AG08395 (cell line): ENCODE results near the gene B3GALT5.
A peak's percentile ranks its signal among the peaks of the same experiment; 100 is the strongest.

Experiments used
- DNase-seq: peaks from one replicate; pipeline ENCODE4 v3.0.0; 2012; ENCODE audit warnings: mixed read lengths, low spot score

B3GALT5 gene

DNA sequence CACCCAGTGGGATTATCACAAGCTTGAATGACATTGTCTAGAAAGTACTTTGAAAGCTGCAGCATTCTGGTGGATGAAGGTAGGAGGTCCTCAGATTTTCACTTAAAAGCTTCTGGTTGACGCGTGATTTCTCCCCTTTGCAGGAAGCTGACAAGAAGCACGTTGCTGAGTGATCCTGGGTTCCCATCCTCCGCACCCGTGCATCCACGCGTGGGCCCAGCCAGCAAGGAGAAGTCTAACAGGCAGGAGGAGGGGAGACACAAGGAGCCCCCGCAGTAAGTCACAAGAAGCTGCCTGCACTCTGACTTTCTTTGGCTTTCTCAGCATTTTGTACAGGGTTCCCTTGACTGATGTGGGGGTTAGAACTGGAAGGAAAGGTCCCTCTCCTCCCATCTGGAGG lies 7.8 kb upstream of the B3GALT5 start:
- DNase-seq, result no peak

DNA sequence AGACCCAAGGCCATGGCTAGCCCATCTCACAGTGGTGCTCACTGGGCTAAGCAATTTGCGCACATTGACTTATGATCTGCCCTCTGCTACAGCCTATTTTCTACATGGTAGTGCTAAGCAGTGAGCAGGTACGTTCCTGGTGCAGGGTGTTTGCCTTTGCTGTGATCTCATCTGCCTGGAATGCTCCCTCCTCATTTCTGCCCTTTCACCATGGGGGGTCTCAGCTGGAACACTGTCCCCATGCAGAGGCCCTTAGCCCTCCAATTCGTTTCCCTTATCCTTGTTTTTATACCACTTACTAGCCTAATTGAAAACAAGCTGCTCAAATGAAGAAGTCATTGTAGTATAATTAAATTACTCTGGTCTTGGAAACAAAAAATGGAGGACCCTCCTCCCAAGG lies 2.0 kb upstream of the B3GALT5 start:
- no peak for DNase-seq

DNA sequence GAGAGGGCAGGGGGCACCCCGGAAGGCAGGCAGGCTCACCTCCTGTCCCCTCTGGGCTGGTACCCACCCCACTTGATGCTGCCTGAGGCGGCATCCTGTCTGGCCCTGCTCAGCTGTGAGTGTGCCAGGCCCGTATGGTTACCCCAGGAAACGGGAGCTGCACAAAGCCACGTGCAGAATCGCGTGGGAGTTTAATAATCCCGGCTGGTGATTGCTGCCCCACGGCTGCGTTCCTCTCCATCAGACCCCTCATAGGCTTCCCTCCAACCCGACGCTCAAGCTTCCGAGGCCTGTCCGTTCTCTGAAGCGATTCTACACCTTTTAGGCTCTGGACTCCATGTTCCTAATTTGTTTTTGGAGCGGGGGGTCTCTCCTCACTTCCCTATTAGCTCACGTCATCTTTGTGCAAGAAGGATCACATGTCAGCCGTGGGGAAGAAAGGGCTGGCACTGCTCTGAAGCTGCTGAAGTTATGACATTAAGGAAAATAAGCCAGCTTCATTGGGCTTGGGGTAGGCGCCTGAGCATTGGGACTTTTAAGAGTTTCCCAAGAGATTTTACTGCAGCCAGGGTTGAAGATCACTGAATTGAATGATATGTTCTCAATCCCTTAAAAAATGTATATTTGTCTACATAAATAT lies 1.1 kb upstream of the B3GALT5 start:
- DNase-seq, result no peak

DNA sequence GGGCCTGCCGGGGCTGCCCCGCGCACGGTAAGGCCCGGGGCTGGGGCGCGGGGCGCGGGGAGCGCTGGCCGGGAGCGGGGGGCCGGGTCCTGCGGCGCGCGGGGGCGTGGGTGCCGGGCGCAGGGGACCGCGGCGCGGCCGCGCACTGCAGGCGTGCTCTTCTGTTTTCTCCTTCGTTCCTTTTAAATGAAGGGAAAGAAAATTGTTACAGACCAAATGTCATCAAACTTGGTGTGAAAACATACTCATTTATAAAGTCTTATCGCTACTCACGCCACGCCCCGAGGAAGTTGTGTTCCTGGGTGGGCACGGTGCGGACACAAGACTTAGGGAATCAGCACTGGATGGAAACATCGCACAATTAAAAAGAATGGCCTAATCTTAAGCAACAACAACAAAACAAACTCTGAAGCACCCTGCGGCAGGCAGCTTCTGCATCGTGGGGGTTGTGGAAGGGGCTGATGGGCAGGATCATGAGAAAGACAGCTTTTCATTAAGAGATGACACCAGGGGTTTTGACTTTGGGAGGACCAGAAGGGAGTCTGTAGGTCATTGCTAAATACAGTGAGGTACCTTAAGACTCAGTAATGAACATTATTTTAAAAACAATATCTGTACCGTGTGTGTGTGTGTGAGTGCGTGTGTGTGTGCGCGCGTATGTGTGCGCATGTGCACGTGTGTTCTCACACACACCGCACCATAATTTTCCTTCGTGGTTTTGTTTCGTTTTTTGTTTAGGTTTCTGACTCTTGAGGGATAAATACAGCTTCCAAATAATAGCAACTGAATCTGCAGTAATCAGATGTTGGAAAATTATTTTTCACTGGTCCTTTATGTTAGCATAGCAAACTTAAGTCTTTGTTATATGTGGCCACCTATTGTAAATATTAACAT lies 548 bp downstream of the B3GALT5 start:
- DNase-seq, result no peak

DNA sequence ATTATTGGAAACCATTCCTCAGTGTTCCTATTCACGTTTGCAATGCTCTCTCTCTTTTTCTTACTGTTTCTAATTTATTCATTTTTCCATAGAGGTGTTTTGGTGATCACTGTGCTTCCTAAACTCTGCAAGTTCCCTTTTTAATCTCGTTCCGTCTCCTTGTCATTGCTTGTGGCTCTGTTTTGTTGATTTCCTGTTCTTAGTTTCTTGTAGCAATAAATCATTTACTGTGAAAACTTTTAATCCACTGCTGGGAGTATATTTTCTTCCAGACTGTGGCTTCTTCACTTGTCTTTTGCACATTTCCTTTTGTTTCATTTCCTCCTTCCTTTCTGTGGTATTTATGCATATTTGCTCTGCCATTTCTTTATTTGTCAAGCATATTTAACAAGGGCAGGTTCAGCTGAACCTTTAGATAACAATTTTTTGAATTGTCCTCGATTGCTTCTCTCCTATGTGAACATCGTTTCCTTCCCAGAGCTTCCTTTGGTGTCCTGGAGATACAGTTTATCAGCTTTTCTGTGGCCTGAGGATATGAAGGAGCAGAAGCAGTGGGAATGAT lies 3.6 kb downstream of the B3GALT5 start:
- no peak for DNase-seq

DNA sequence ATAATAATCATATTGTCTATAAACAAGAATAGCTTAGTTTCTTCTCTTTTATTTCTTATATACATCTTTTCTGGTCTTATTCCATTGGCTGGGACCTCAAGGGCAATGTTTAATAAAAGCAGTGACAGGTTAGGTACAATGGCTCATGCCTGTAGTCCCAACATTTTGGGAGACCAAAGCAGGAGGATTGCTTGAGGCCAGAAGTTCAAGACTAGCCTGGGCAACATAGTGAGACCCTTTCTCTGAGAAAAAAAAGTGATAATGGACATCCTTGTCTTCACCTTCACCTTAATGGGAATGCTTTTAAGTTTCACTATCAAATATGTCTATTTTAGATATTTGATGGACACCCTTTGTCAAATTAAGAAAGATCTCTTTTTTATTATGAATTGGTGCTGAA lies 8.1 kb downstream of the B3GALT5 start:
- no peak for DNase-seq

GRCh38 chr21:39625211-39625895 lies 12.6 kb downstream of the B3GALT5 start:
- DNase-seq, result no peak

DNA sequence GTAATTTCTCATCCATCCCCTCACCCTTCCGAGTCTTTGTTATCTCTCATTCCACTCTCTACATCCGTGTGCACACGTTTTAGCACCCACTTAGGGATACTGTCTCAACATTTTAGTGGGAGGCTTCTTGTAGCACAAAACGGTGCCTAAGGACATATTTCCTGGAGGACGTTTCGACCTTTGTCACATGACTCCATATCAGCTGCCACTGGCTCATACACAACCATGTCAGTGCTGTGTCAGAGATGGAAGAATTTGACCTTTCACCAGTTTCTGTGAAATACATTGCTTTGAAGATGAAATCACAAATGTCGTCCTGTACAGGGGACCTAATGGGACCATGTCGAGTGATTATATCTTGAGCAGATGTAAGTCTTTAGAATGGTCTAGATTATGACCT lies 15.6 kb downstream of the B3GALT5 start:
- DNase-seq, result no peak

DNA sequence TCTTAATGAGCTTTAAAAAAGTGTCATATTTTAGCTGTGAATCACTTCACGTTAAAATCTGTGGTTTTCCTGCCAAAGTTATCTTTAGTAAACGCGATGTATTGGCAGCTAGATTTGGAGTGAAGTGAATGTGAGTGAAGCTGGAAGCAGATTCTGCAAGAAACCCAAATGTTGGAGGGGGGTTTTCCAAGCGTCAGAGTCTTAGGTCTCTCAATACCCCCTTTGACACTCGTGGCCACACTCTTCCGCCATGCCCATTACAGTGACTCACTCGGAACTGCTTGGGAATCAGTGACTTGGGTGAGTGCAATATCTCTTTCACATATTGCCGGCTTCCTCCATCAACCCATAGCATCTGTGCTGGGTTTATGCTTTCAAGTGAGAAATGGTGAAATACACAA lies 17.5 kb downstream of the B3GALT5 start:
- DNase-seq, result no peak

DNA sequence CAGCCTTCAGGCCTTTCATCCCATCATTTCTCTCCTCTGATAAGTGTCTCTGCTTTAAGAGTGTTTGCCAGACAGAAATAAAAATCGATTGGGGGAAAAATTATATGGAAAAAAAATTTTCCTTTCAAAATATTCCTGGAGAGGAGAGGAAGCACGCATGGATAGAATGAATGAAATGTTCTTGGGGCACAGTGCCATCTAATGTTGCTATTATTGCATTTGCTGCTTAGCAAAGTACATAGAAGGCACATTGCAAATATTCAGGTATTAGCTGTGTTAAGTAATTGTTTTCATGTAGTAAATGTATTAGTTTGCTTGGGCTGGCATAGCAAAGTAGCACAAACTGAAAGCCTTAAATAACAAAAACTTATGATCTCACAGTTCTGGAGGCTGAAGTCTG lies 18.1 kb downstream of the B3GALT5 start:
- DNase-seq, result no peak

DNA sequence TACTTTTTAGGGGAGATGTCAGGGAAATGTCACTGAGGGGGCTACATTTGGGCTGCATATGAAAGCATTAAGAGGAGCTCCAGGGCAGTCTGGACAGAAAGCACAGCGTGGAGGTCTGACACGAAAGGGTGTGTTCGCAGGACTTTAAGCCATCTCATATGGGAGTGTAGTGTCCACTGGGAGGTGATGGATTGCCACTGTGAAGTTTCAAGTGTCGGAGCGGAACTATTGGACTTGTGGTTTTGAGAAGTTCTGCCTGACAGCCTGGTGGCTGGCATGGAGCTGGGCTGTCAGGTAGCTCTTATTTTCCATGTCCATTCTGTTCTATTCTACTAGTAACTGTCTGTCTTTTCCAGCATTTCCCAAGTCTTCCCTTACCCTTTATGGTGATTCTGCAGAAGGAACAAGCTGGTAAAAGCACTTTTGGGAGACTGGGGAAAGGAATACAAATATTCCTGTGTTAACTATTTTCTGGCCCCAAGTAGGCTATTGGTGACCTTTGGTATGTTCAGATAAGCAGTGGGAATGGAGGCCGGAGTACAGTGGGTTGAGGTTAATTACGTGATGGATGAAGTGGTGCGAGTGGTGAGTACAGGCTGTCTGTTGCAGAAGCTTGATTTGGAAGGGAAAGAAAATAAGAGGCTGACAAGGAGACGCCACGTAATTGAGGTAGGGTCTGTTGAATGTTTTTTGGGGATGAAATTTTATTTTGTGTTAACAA lies 19.3 kb downstream of the B3GALT5 start:
- no peak for DNase-seq

DNA sequence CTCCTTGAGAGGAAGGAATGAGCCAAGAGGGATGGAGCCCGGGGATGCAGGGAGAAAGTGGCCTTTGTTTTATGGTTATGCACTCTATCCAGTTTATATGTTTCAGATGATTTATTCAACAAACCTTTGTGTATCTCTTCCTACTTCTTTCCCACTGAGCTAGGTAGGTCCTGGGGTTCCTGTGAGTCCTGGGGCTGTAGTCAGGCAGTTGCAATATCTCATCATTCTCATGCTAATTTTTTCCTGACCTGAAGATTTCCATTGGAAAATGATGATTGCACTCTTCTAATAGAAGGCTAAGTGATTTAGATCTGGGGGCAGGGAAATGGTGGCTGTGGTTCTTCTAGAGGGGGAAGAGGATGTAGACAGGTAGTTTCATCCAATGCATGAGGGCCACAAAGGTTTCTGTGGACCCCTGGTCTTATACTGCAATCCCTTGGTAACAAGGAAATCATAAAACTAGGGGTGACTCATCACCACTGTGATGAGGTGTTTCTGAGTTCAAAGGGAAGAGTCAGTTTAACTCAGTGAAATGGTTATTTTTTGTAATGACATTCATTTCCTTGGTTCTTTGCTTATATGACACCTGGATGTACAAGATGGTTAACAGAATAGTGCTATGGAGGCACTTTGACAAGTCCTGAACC lies 20.2 kb downstream of the B3GALT5 start:
- DNase-seq, result peak; percentile 48

- peak; percentile 94 for DNase-seq
Observed at GRCh38 chr21:39633770-39634181, 21.0 kb downstream of the B3GALT5 start.

GRCh38 chr21:39634507-39634906 lies 21.8 kb downstream of the B3GALT5 start:
- DNase-seq, result no peak

- DNase-seq, result no peak
Observed at GRCh38 chr21:39637197-39637970, 24.6 kb downstream of the B3GALT5 start.

DNA sequence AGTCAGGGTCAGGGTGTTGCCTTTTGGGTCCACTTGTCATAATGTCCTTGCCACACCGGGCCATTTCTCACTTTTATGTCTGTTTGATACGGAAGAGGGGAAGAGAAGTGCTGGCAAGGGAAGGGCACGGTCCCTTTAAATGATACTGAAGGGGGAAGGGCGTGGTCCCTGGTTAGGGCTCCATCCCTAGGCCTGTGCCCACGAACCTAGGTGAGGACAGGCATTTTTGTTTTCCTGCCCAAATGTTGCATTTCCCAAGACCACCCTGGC lies 25.2 kb downstream of the B3GALT5 start:
- no peak for DNase-seq

DNA sequence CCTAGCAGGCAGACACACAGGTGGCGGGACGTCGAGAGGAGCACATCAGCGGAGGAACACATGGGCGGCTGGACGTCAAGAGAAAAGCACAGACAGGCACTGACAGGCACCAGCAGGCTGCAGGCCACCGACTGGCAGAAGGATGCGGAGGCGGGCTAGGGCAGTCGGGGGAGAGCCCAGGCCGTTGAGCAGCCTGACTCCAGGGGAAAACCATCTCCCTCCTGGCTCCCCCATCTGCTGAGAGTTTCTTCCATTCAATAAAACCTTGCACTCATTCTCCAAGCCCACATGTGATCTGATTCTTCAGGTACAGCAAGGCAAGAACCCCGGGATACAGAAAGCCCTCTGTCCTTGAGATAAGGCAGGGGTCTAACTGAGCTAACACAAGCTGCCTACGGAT lies 25.5 kb downstream of the B3GALT5 start:
- DNase-seq, result no peak

DNA sequence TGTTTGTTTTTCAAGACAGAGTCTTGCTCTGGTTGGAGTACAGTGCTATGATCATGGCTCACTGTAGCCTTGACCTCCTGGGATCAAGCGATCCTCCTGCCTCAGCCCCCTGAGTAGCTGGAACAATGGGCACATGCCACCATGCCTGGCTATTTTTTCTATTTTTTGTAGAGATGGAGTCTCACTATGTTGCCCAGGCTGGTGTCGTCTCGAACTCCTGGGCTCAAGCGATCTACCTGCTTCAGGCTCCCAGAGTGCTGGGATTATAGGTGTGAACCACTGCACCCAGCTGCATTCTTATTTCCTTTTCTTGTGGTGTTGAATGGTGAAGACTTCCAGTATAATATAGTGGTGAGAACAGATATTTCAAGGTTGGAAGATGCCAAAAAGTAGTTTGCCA lies 28.0 kb downstream of the B3GALT5 start:
- DNase-seq, result no peak

GRCh38 chr21:39641827-39642450 lies 29.2 kb downstream of the B3GALT5 start:
- no peak for DNase-seq

DNA sequence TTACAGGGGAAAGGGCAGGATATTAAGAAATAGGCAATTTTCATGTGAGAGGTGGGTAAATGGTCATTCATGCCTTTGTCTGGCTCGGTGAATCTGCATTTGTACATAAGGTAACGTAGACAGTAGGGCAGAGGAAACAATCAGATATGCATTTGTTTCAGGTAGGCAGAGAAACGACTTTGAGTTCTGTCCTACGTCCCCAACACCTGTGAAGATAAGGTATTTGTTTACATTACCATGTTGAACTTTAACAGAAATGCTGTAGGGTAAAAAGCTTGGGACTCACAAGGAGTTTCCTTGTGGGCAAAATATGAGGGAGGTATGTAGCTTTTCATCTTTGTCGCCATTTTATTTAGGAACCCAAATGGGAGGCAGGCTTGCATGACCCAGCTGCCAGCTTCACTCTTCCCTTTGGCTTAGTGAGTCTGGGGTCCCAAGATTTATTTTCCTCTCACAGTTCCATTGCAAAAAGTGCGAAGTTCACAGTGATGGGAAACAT lies 31.4 kb downstream of the B3GALT5 start:
- DNase-seq, result no peak
